GM21576 (cell line): ENCODE results near the gene ODAM.
"Not testable (repeated sequence)": the region's sequence is repeated elsewhere in the genome, so short reads cannot be mapped to it uniquely, and the experiment has no call there.

ENCODE experiments used
- ATAC-seq: cut with Tn5 transposase; IDR thresholded peaks from one replicate; pipeline ENCODE4 v1.9.1; 2021; ENCODE audit warnings: mild to moderate bottlenecking, moderate library complexity; ENCODE audit not compliant: unreplicated experiment

Gene ODAM

DNA sequence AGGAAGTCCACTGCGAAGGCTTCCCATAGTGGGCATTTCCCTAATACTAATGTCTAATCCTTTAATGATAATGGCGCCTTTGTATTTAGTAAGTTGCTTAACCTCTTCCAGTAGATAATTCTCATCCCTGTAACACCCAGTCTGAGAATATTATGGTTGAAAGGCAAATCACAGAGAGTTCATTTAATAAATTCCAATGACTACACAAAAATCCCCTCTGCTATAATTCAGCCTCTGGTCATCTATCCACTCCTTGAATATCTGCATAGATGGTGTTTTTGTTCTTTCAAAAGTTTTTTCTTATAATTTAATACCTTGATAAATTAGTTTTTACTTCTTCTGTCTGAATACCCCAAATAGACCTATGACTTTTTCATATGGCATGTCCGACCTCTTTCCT, 25.9 kb downstream of the ODAM start:
- ATAC-seq, result not testable (repeated sequence)

DNA sequence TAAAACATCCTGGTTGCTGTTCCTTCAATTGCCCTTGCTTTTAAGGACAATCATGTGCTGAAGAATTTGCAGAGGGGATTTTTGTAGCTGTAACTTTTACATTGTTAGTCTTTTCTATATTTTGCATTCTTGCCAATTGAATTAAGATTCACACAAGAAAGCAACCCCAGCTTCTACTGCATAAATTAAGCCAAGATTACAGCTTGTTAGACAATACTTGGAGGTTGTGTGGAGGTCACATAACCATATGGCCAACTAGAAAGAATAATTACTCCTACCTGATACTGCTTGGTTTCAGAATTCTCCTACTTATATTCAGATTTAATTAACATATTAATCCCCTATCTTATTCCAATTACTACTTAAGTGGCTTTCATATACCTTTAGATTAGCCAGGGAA, 26.3 kb downstream of the ODAM start:
- not testable (repeated sequence) for ATAC-seq

DNA sequence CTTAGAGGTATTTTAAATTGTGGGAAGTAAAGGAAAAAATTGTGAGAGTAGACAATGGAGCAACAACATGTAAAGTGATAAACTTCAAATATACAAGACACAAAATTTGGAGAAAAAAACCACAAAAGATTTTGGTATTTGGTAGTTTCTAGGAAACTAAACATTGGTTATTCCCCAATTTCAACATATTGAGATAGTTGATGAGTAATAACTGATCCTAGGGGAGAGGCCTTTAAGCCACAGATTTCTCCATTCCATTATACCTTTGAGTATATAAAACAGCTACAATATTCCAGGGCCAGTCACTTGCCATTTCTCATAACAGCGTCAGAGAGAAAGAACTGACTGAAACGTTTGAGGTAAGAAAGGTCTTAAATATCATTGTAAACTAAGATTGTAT, 30.3 kb downstream of the ODAM start, which contains the start of gene FDCSP:
TSS of gene FDCSP (plus strand) at position 301 of the 400 bp plus-strand sequence. CDS start 5,071 bp downstream, outside the sequence.
- ATAC-seq, result no peak

DNA sequence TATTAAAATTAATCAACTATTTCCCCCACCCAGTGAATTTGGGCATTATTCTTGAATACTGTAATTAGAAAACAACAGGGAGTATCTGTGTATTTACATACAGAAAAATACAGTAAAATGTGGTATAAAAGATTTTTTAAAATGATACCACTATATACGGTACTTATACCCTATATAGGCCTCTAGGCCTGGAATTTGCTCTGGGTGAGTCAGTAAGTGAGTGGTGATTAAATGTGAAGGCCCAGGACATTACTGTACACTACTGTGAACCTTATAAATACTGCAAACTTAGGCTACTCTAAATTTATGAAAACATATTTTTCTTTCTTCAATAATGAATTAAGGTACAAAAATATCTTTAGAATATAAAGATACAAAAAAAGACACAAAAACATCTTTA, 40.6 kb downstream of the ODAM start:
- no peak for ATAC-seq

DNA sequence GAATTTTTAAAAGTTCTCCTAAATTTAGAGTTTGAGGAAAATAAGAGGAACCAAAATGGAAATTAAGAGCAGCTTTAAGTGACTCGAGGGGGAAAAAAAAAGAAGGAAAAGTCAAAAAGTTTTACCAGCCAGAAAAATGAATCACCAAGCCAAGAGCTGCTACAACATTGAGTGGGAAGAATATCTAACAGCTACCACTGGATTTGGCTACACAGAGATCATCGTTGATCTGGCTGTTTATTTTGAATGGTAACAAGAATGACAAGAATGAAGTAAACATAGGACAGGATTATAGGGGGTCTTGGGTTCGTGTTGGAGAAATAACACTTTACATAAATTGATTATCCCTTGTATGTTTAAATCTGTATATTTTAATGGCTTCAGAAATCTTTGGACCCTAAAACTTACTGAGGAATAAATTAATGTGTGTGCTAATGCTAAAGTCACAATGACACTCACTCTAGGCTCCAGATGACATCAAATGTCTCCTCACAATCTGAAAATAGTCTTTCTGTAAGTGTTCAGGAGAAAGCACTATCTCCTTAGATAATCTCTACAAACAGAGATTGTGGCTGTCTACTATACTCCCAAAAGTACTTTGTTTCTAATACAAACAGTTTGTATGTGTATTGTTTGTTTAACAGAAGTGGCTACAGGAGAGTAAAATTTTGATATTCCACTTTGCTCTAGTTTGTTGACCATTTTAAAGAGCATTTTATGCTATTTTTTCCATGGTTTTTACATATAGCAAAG, 43.8 kb downstream of the ODAM start:
- no peak for ATAC-seq

DNA sequence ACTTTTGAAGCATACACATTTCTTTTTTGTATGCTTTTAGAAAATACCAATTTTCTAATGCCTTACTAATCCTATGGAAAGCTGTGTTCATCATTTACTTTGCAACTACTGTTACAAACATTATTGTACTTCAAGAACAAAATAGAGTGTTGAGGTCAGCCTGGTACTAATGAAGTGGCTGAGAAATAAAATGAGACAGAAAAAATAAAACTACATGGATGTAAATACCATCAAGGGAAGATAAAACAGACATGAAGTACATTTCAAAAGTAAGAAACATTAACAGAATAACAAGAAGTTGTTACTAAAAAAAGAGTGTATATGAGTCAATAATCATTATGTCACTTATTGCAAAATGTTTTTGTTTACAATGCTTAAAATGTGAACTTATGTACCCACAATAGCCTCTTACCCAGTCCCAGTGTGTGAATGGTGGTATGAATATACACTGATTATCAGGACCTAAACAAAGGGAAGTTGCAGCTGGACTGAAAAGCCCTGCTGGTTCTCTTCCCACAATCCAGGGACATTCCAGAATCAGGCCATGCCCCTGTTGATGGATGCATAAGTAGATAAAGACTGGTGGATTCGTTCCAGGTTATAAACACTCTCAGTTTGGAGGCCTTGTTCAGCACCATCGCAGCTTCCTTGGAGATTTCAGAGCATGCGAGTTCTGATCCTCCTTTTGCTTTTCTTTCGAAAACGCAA, 44.5 kb downstream of the ODAM start:
- no peak for ATAC-seq

DNA sequence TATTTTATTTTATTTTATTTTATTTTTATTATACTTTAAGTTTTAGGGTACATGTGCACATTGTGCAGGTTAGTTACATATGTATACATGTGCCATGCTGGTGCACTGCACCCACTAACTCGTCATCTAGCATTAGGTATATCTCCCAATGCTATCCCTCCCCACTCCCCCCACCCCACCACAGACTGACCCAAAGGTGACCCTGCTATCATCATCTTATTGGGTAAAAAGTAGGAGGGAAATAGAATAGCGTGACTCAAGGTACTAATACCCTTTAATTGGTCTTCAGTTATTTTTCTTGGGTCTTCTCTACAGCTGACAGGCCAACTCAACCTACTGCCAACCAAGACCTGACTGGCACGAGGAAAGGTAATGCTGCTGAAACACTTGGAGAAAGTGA, 46.8 kb downstream of the ODAM start, which contains the start of gene CSN3:
TSS of gene CSN3 (plus strand) at position 301 of the 400 bp plus-strand sequence. CDS start 2,223 bp downstream, outside the sequence.
- not testable (repeated sequence) for ATAC-seq

DNA sequence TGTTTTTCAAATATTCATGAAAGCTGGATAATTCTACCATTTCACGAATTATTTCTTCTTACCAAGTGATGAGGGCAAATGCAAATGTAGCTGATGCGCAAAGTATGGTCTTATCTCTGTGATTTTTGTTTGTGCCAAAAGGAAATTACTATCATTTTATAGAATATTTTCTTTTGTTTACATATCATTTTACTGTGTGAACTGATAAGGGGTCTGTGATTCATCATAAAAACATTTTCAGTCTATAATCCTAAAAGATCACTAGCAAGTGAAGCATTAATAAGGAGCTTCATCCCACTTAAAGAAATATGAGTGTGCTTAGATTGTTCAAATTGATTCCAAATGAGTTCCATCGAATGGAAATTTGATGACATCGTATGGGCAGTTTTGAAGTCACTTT, 47.6 kb downstream of the ODAM start:
- ATAC-seq, result no peak

DNA sequence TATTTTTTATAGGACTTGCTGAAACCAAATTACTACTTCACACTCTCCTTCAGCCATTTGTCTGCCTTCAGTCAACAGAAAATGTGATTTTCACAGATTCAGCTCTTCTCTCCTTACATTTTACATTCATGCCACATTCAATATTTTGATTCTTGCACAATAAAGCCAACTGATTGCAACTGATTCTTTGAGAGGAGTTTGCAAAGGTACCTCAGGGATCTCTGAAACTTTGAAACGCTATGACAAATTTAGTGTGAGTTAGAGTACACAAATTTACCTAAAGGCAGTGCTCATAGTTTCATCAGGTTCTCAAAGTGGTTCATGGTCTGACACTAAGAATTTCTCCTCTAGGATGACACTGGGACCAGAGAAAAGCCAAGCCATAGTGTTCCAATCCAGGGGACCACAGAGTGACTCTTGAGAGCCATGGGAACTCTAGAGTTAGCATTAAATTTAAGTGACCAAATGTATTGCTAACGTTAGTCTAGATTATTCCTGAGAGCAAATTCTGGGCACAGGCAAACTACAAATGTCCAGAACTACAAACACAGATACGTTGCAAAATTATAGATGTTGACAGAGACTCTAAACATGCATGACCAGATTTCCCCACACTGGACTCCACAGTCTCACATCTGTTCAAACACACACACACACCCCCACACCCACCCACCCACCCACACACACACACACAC, 55.9 kb downstream of the ODAM start:
- ATAC-seq, result no peak

DNA sequence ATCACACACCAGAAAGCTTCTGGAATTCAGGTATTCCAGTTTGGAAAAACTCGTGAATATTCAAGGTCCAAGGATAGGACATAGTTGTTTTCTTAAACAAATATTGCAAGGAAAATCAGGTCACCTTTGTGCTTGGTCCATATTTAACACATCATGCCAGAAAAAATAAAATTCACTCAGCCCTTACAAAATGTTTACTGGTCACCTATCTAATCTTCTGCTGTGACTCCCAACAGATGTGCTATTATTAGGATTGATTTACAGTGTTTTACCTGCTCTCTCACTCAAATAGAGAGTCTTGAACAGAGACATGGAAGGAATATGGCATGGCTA, 56.4 kb downstream of the ODAM start:
- no peak for ATAC-seq
